ENCODE results near the gene PIGW.

DNA sequence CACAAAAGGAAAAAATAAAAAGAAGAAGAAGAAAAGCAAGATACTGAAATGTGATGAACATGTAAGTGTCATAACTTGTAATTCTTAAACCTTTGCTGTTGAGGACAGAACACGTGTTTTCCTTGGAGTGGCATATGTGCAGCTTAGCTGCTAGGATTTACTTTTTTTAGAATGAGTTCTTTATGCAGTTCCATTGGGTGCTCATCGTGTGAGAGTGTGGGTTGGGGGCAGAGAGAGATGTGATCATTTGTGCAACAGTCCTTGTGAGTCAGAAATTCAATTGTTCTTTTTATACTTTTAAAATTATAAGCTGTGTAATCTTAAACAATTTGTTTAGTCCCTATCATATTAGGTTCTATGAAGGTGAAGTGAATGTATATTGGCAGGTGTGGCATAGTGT lies 51.4 kb downstream of the PIGW start:
- TF ChIP-seq, protein P1, sequence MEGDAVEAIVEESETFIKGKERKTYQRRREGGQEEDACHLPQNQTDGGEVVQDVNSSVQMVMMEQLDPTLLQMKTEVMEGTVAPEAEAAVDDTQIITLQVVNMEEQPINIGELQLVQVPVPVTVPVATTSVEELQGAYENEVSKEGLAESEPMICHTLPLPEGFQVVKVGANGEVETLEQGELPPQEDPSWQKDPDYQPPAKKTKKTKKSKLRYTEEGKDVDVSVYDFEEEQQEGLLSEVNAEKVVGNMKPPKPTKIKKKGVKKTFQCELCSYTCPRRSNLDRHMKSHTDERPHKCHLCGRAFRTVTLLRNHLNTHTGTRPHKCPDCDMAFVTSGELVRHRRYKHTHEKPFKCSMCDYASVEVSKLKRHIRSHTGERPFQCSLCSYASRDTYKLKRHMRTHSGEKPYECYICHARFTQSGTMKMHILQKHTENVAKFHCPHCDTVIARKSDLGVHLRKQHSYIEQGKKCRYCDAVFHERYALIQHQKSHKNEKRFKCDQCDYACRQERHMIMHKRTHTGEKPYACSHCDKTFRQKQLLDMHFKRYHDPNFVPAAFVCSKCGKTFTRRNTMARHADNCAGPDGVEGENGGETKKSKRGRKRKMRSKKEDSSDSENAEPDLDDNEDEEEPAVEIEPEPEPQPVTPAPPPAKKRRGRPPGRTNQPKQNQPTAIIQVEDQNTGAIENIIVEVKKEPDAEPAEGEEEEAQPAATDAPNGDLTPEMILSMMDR (IDR thresholded peaks at IDR 0.05; ENCODE audit: poor library complexity), result no peak
- TF ChIP-seq EZH2 (IDR thresholded peaks at IDR 0.05; ENCODE audit: borderline replicate concordance), result no peak

All from hepatocyte (in vitro differentiated cells).